Neural cell (in vitro differentiated cells): ENCODE data around the gene IFITM2.

Experiments used
- CTCF ChIP-seq: fragments of 450-650 bp; IDR thresholded peaks from 2 replicates; pipeline ENCODE4 v1.5.1; 2014; ENCODE audit warnings: antibody characterized with exemption, mild to moderate bottlenecking, moderate library complexity; ENCODE audit not compliant: poor library complexity, severe bottlenecking
- EP300 ChIP-seq: fragments of 450-650 bp; conservative IDR thresholded peaks from 2 replicates; pipeline ENCODE4 v1.6.1; 2014; ENCODE audit warnings: antibody characterized with exemption, mild to moderate bottlenecking, moderate library complexity; ENCODE audit not compliant: poor library complexity, severe bottlenecking
- POLR2AphosphoS5 ChIP-seq: IDR thresholded peaks from 2 replicates; pipeline ENCODE4 v1.6.1; 2012
- REST ChIP-seq: IDR thresholded peaks from 2 replicates; pipeline ENCODE4 v1.6.1; 2012; ENCODE audit warnings: borderline replicate concordance
- SMC3 ChIP-seq: fragments of 450-650 bp; conservative IDR thresholded peaks from 2 replicates; pipeline ENCODE4 v1.6.1; 2014; ENCODE audit warnings: antibody characterized with exemption, mild to moderate bottlenecking, moderate library complexity; ENCODE audit not compliant: poor library complexity
- TAF1 ChIP-seq: IDR thresholded peaks from 2 replicates; pipeline ENCODE4 v1.6.1; 2012; ENCODE audit warnings: low read depth

- TF ChIP-seq EP300 (no peak), TAF1 (no peak), CTCF (no peak), POLR2AphosphoS5 (no peak), REST (no peak), SMC3 (no peak)
These were observed 6.4 kb downstream of the IFITM2 start, which contains the start of gene IFITM1 for GRCh38 chr11:313787-314553.
